HG03442 (cell line): ENCODE results near the gene STAT5A.

Experiments used
- ATAC-seq: cut with Tn5 transposase; IDR thresholded peaks from one replicate; pipeline ENCODE4 v1.9.1; 2021; ENCODE audit warnings: mild to moderate bottlenecking, moderate library complexity; ENCODE audit not compliant: unreplicated experiment

Gene STAT5A

GRCh38 chr17:42322382-42323267 is 34.3 kb downstream of the STAT5A start:
- no peak for ATAC-seq

- ATAC-seq = no peak
Measured at GRCh38 chr17:42323268-42323773, 35.0 kb downstream of the STAT5A start.

- ATAC-seq = no peak
Measured at GRCh38 chr17:42325026-42325425, 36.7 kb downstream of the STAT5A start.

GRCh38 chr17:42329025-42329976 is 41.0 kb downstream of the STAT5A start:
- ATAC-seq = no peak

- ATAC-seq = no peak
Measured at GRCh38 chr17:42333053-42333452, 44.8 kb downstream of the STAT5A start.

GRCh38 chr17:42334677-42335076 is 46.4 kb downstream of the STAT5A start:
- ATAC-seq = no peak

GRCh38 chr17:42337442-42337841 is 49.1 kb downstream of the STAT5A start:
- ATAC-seq = peak; percentile 64

GRCh38 chr17:42338427-42338985 is 50.2 kb downstream of the STAT5A start:
- no peak for ATAC-seq

GRCh38 chr17:42339221-42339620 is 50.9 kb downstream of the STAT5A start:
- ATAC-seq = no peak

- no peak for ATAC-seq
Measured at GRCh38 chr17:42340691-42341127, 52.4 kb downstream of the STAT5A start.

GRCh38 chr17:42341568-42341967 is 53.3 kb downstream of the STAT5A start:
- ATAC-seq = no peak

- peak; percentile 45 for ATAC-seq
Measured at GRCh38 chr17:42342242-42343008, 54.1 kb downstream of the STAT5A start.

GRCh38 chr17:42345396-42346073 is 57.2 kb downstream of the STAT5A start:
- ATAC-seq = no peak

- ATAC-seq = no peak
Measured at GRCh38 chr17:42346481-42346880, 58.2 kb downstream of the STAT5A start.

- ATAC-seq = no peak
Measured at GRCh38 chr17:42347198-42347597, 58.9 kb downstream of the STAT5A start.

- no peak for ATAC-seq
Measured at GRCh38 chr17:42347606-42348005, 59.3 kb downstream of the STAT5A start.

GRCh38 chr17:42348104-42348503 is 59.8 kb downstream of the STAT5A start:
- ATAC-seq = no peak

GRCh38 chr17:42354956-42355843 is 66.9 kb downstream of the STAT5A start:
- no peak for ATAC-seq

GRCh38 chr17:42358434-42358833 is 70.1 kb downstream of the STAT5A start:
- no peak for ATAC-seq
